Transverse colon (tissue), 4 donors: ENCODE data around the gene FBXO44. TPM values are rescaled to one million over a fixed set of nuclear protein-coding genes. Genes with fewer than 3 reads are reported as not detected.

Source experiments
- DNase-seq: peaks from one replicate; pipeline ENCODE4 v3.0.0-alpha.2; 2019
- H3K27ac ChIP-seq, 4 donors: fragments of 200-600 bp; sonication (generic); 2 replicates each; pipeline ENCODE4 v1.5.1; 2016 to 2018; ENCODE audit warnings: inconsistent platforms in 4 of 4
- H3K27me3 ChIP-seq: fragments of 200-600 bp; sonication (generic); 2 replicates; pipeline ENCODE4 v1.5.1; 2017; ENCODE audit warnings: inconsistent platforms
- H3K36me3 ChIP-seq, 4 donors: fragments of 200-600 bp; sonication (generic); 2 replicates each; pipeline ENCODE4 v1.5.1; 2017 to 2019; ENCODE audit warnings: inconsistent platforms in 4 of 4
- H3K4me1 ChIP-seq, 4 donors: fragments of 200-600 bp; sonication (generic); 2 replicates each; pipeline ENCODE4 v1.5.1; 2017 to 2020; ENCODE audit warnings: inconsistent platforms in 4 of 4
- H3K4me3 ChIP-seq, 4 donors: fragments of 200-600 bp; sonication (generic); 1 replicate in 1 of 4; 2 replicates in 3 of 4; pipeline versions ENCODE4 v1.5.1 to v1.6.1; 2017 to 2019; ENCODE audit warnings: inconsistent platforms in 4 of 4
- H3K9me3 ChIP-seq, 2 donors: fragments of 200-600 bp; sonication (generic); 2 replicates each; pipeline ENCODE4 v1.5.1; 2017 to 2019; ENCODE audit warnings: inconsistent platforms in 2 of 2
- EP300 ChIP-seq: sonication (generic); formaldehyde crosslinking; IDR thresholded peaks from one replicate; pipeline ENCODE4 v1.6.1; 2017; ENCODE audit warnings: antibody characterized with exemption, low read depth
- POLR2A ChIP-seq: fragments of 450-650 bp; IDR thresholded peaks from one replicate; pipeline ENCODE4 v1.6.1; 2016; ENCODE audit warnings: antibody characterized with exemption, mild to moderate bottlenecking, moderate library complexity
- POLR2AphosphoS5 ChIP-seq, 3 donors: sonication (generic); formaldehyde crosslinking; IDR thresholded peaks; one replicate each; pipeline ENCODE4 v1.6.1; 2016; ENCODE audit warnings: antibody characterized with exemption in 3 of 3
- WGBS, 2 donors: methylation state at CpG; one replicate each; pipeline ENCODE4 v1.1.5; 2018; ENCODE audit warnings: low coverage in 1 of 2; 5-methylcytosine and 5-hydroxymethylcytosine counted together
- in situ Hi-C, 4 donors: fragments of 200-750 bp; cut with MboI; loops; one replicate each; pipeline versions ENCODE4 v1.15.0 to v1.15.1; 2017; ENCODE audit warnings: low sequenced_read_pairs in 3 of 4, low pct_ligation_motif_present in 1 of 4, low pct_unique_long_range_greater_than_20kb in 1 of 4
- intact Hi-C: fragments of 100-400 bp; cut with DNase I; formaldehyde crosslinking; loops from one replicate; pipeline ENCODE4 v1.15.1; 2023; ENCODE audit warnings: low total_unique reads
- total RNA-seq, 4 donors: library from RNA; depleted of rRNA; stranded (reverse); fragments of >200 nt; gene quantifications; one replicate each; pipeline ENCODE4 v1.1.0, GENCODE V29; 2016
- TF ChIP-seq, protein P1 (sequence below), 5 experiments: fragments of 200-600 bp in 3 of 5; fragments of 450-650 bp in 2 of 5; sonication (generic) in 3 of 5; IDR thresholded peaks; 1 replicate in 2 of 5; 2 replicates in 3 of 5; pipeline ENCODE4 v1.5.1; 2016 to 2017; ENCODE audit warnings: antibody characterized with exemption in 5 of 5, inconsistent platforms in 3 of 5, mild to moderate bottlenecking in 2 of 5, moderate library complexity in 1 of 5

The FBXO44 gene
- total RNA-seq, 4 donors from 2014 or later, result 3.2 to 10.5 (median 6.9) TPM

DNA sequence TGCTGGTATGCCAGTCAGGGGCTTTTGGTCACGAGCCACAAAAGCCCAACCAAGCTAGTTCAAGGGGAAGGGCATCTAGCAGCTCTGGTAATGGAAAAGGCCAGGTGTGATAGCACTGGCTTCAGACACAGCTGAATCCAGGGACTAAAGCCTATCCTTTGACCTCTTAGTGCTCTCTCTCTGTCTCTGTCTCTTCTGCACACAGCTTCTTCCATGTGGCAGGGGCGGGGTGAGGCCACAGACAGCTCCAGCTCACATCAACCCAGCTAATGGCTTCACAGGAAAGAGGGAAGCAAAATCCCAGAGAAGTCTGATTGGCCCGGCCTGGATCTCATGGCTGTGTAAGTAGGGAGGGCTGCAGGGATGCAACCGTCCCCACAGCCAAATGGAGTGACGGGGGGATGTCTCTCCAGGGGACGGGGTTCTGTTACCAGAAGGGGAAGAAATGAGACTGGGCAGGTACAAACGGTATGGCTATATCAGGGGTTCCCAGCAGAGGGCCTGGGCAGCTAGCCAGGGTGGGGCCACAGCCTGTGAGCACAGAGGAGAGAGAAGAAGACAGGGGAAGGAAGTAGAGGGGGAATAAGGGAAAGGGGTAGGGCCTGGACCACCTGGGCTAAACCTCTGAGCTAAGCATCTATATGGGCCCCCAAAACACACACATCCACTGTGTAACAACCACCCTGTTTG, 42.9 kb upstream of the FBXO44 start:
- Histone ChIP-seq H3K36me3 (no peaks in the 10 kb centered on the region), H3K4me3 (no peak overlapping the region), H3K4me1 (no peaks in the 10 kb centered on the region), H3K27ac (no peak overlapping the region), H3K27me3 (no peaks in the 10 kb centered on the region), H3K9me3 (no peaks in the 10 kb centered on the region)
- intact Hi-C loops, result no loop called here
- DNase-seq, result no peak
- WGBS, 2 donors, result 53% methylated on average over 7 of the region's 7 CpGs; no CpG with 5 or more reads in 1 of the 2 donors
- TF ChIP-seq, protein P1, sequence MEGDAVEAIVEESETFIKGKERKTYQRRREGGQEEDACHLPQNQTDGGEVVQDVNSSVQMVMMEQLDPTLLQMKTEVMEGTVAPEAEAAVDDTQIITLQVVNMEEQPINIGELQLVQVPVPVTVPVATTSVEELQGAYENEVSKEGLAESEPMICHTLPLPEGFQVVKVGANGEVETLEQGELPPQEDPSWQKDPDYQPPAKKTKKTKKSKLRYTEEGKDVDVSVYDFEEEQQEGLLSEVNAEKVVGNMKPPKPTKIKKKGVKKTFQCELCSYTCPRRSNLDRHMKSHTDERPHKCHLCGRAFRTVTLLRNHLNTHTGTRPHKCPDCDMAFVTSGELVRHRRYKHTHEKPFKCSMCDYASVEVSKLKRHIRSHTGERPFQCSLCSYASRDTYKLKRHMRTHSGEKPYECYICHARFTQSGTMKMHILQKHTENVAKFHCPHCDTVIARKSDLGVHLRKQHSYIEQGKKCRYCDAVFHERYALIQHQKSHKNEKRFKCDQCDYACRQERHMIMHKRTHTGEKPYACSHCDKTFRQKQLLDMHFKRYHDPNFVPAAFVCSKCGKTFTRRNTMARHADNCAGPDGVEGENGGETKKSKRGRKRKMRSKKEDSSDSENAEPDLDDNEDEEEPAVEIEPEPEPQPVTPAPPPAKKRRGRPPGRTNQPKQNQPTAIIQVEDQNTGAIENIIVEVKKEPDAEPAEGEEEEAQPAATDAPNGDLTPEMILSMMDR (IDR thresholded peaks at IDR 0.05), result no peak
- TF ChIP-seq EP300, result no peak
- no peak for TF ChIP-seq POLR2A
- TF ChIP-seq POLR2AphosphoS5 (IDR thresholded peaks at IDR 0.05), result no peak
- in situ Hi-C loops, result no loop called here

DNA sequence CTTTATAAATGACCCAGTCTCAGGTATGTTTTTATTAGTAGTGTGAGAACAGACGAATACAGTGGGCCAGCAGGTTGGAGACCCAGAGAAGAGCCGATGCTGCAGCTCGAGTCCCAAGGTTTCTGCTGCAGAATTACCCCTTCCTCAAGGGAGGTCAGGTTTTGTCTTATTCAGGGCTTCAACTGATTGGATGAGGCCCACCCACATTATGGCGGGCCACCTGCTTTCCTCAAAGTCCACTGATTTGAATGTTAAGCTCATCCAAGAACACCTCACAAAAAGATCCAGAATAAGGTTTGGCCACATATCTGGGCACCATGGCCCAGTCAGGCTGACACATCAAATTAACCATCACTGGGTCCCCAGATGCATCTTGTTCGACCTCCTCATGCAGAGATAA, 41.3 kb upstream of the FBXO44 start:
- intact Hi-C loops, result no loop called here
- WGBS, 2 donors, result 73% methylated on average over 5 of the region's 5 CpGs; no CpG with 5 or more reads in 1 of the 2 donors

DNA sequence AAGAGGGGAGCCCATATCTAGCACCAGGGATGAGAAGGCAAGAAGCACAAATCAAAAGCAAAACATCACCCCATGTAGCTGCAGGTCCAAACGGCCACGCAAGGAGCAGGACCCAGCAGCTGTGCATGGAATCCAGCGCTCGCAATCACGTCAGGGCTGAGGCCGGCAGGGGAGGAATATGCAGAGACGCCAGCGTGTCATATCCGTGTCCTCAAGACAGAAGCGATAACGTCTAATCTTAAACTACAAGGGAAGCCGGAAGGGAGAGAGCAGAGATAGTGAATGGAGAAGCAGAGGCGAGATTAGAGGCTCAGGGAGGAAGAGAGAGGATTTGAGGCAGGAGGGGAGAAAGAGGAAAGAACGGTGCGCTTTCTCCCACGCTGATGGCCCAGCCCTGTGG, 39.6 kb upstream of the FBXO44 start:
- DNase-seq, result no peak
- no peak overlapping the region for H3K4me3 ChIP-seq
- TF ChIP-seq, protein P1 (IDR thresholded peaks at IDR 0.05), result no peak
- no peak for TF ChIP-seq EP300
- 57 to 71% methylated on average over 10 to 16 of the region's 16 CpGs for WGBS, 2 donors
- peaks cover 3% of the 10 kb centered on the region for H3K27me3 ChIP-seq
- no peaks in the 10 kb centered on the region for H3K4me1 ChIP-seq
- in situ Hi-C loops (no loop called here), intact Hi-C loops (no loop called here)
- no peaks in the 10 kb centered on the region for H3K9me3 ChIP-seq
- H3K27ac ChIP-seq, result no peak overlapping the region
- no peaks in the 10 kb centered on the region for H3K36me3 ChIP-seq

More for the DNA sequence above, 41.3 kb upstream of the FBXO44 start:
- no peak overlapping the region for H3K4me3 ChIP-seq
- H3K27ac ChIP-seq, result no peak overlapping the region
- in situ Hi-C loops, result no loop called here
- H3K9me3 ChIP-seq, result no peaks in the 10 kb centered on the region
- DNase-seq, result no peak
- no peaks in the 10 kb centered on the region for H3K27me3 ChIP-seq
- no peaks in the 10 kb centered on the region for H3K4me1 ChIP-seq
- no peaks in the 10 kb centered on the region for H3K36me3 ChIP-seq
- TF ChIP-seq EP300, result no peak
- TF ChIP-seq POLR2A, result no peak

DNA sequence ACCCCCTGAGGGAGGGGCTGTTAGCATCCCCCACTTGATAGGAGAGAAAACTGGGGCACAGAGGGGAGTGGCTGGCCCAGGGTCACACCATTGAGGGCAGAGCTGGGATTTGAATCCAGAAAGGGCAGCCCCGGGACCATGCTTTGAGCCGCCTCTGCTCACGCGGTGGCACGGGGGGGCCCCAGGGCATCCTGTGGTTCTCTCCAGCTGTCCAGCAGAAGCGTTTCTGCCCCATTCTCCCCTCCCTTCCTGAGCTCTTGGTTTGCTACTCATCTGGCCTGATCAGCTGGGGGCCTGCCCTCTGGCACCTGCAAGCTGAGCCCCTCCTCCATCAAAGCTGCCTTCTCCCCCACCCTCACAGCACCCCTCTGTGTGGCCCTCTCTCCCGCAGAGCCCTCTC, 37.9 kb upstream of the FBXO44 start:
- Histone ChIP-seq H3K27ac (no peak overlapping the region), H3K9me3 (no peaks in the 10 kb centered on the region), H3K4me3 (no peak overlapping the region), H3K36me3 (no peaks in the 10 kb centered on the region), H3K27me3 (peaks cover 9% of the 10 kb centered on the region), H3K4me1 (no peaks in the 10 kb centered on the region)
- in situ Hi-C loops (no loop called here), intact Hi-C loops (no loop called here)
- TF ChIP-seq EP300 (no peak), POLR2A (no peak), POLR2AphosphoS5 (IDR thresholded peaks at IDR 0.05) (no peak)
- TF ChIP-seq, protein P1 (IDR thresholded peaks at IDR 0.05), result no peak
- no peak for DNase-seq
- WGBS, 2 donors, result 68% methylated on average over 5 of the region's 7 CpGs; no CpG with 5 or more reads in 1 of the 2 donors

DNA sequence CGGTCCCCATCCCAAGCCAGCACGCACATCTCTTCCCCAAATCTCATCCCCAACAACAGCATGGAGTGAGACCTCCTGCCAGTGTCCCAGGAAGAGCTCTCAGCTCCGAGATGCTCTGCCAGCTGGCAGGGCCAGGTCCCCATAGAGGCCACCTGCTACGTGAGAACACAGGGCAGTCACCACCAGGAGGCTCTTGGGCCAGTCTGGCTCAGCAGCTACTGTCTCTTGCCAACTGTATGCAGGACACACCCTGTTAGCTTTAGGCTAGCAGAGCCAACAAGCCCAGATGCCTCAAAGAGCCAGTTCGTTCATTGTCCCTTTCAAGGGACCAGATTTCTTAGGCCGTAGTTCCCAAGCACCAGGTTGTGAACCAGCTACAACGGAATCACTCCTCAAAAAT, 37.4 kb upstream of the FBXO44 start:
- no peak for DNase-seq
- no peak overlapping the region for H3K27ac ChIP-seq
- in situ Hi-C loops, result no loop called here
- no peaks in the 10 kb centered on the region for H3K9me3 ChIP-seq
- intact Hi-C loops, result no loop called here
- peaks cover 9% of the 10 kb centered on the region for H3K27me3 ChIP-seq
- no peak overlapping the region for H3K4me3 ChIP-seq
- no peaks in the 10 kb centered on the region for H3K4me1 ChIP-seq
- 55% methylated on average over 7 of the region's 7 CpGs; no CpG with 5 or more reads in 1 of the 2 donors for WGBS, 2 donors
- no peaks in the 10 kb centered on the region for H3K36me3 ChIP-seq
- TF ChIP-seq EP300 (no peak), POLR2AphosphoS5 (IDR thresholded peaks at IDR 0.05) (no peak), POLR2A (no peak)
- TF ChIP-seq, protein P1 (IDR thresholded peaks at IDR 0.05), result no peak
